Activated CD4-positive, alpha-beta memory T cell treated with anti-CD3 and anti-CD28 coated beads, Interleukin-2, amount 10 ng/mL, durations not matched to agents 7 days and 5 days (primary cell): ENCODE data around the gene ZNF558. TPM values are rescaled to one million over a fixed set of nuclear protein-coding genes. Genes with fewer than 3 reads are reported as not detected.
"Not testable (repeated sequence)": the region's sequence is repeated elsewhere in the genome, so short reads cannot be mapped to it uniquely, and the experiment has no call there.

ENCODE experiments used
- CTCF ChIA-PET: fragments of 350-600 bp; sonication (Branson Sonifier 250); formaldehyde crosslinking; loops from one replicate; lab custom pipeline; 2021; ENCODE audit warnings: antibody characterized with exemption, inconsistent platforms; lab: Charles Lee
- POLR2A ChIA-PET: fragments of 350-600 bp; sonication (Branson Sonifier 250); formaldehyde crosslinking; loops from one replicate; lab custom pipeline; 2021; ENCODE audit warnings: antibody characterized with exemption; lab: Charles Lee
- DNase-seq: peaks from one replicate; pipeline ENCODE4 v3.0.0-alpha.2; 2020
- H3K27ac Mint-ChIP-seq: one replicate; pipeline ENCODE4 v1.8.0; 2021; ENCODE audit warnings: mild to moderate bottlenecking, mixed read lengths
- H3K27me3 Mint-ChIP-seq: one replicate; pipeline ENCODE4 v1.8.0; 2021; ENCODE audit warnings: mixed read lengths
- H3K36me3 Mint-ChIP-seq: one replicate; pipeline ENCODE4 v1.8.0; 2021; ENCODE audit warnings: low read depth, mixed read lengths
- H3K4me1 Mint-ChIP-seq: one replicate; pipeline ENCODE4 v1.8.0; 2021; ENCODE audit warnings: mixed read lengths
- H3K4me3 Mint-ChIP-seq: one replicate; pipeline ENCODE4 v1.8.0; 2021; ENCODE audit warnings: mild to moderate bottlenecking, mixed read lengths
- H3K9me3 Mint-ChIP-seq: one replicate; pipeline ENCODE4 v1.8.0; 2021; ENCODE audit warnings: mixed read lengths
- total RNA-seq, 2 experiments: library from RNA; stranded (reverse); gene quantifications; one replicate each; pipeline ENCODE4 v1.2.3, GENCODE V29; 2021

The ZNF558 gene
- total RNA-seq, 2 experiments from 2014 or later = 25.0 to 26.1 TPM

DNA sequence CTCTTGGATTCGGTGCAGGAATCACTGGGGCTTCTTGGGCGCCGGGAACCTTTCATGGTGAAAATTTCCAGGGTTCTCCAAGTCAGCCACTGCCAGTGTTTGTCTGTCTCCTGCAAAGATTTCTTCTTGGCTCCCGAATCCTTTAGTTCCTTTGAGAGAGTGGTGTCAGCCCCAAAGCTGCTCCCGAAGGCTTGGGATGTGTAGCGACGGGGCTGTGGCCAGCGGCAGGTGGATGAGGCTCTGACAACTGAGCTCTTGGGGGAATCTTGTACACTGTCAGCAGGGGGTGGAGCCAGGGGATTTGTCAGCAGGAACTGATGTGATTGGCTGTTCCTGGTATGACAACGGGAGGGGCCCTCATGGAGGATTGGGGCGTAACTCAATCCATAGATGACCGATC is 64.8 kb downstream of the ZNF558 start:
- not testable (repeated sequence) for H3K36me3 Mint-ChIP-seq

More for the DNA sequence above, 64.8 kb downstream of the ZNF558 start:
- POLR2A ChIA-PET, H3K4me3 Mint-ChIP-seq, H3K27me3 Mint-ChIP-seq, DNase-seq, H3K4me1 Mint-ChIP-seq, H3K9me3 Mint-ChIP-seq, H3K27ac Mint-ChIP-seq, CTCF ChIA-PET: not testable (repeated sequence)

Other genes starting within 250 kb of the ZNF558 start
- 1 to 10 TPM; 2.6 to 2.8 TPM for gene ADAMTS10, start 221.6 kb downstream of the ZNF558 start, total RNA-seq
- not detected for gene NFILZ, start 201.7 kb downstream of the ZNF558 start, total RNA-seq
- gene ACTL9, start 133.5 kb downstream of the ZNF558 start, total RNA-seq = not detected
- gene OR2Z1, start 110.7 kb downstream of the ZNF558 start, total RNA-seq = not detected
- not detected for gene MBD3L1, start 73 bp upstream of the ZNF558 start, total RNA-seq
- under 1 TPM; under 0.01 to 0.03 TPM for gene MUC16, start 178.1 kb upstream of the ZNF558 start, total RNA-seq